Dedifferentiated amniotic fluid mesenchymal stem cell (primary cell): Measurements from ENCODE around the gene TRAPPC1.

Experiments used
- DNase-seq: peaks from one replicate; pipeline ENCODE4 v3.0.0-alpha.2; 2016; ENCODE audit errors: extremely low spot score

TRAPPC1 gene

GRCh38 chr17:7903154-7904103, 28.3 kb downstream of the TRAPPC1 start:
- DNase-seq: no peak

- no peak for DNase-seq
Measured at GRCh38 chr17:7897773-7898172, 34.0 kb downstream of the TRAPPC1 start.

- no peak for DNase-seq
Measured at GRCh38 chr17:7897090-7897489, 34.7 kb downstream of the TRAPPC1 start.

- no peak for DNase-seq
Measured at GRCh38 chr17:7894866-7895265, 36.9 kb downstream of the TRAPPC1 start.

GRCh38 chr17:7894226-7894625, 37.5 kb downstream of the TRAPPC1 start:
- DNase-seq: no peak

- DNase-seq: no peak
Measured at GRCh38 chr17:7893187-7893880, 38.4 kb downstream of the TRAPPC1 start.

- peak; percentile 77 for DNase-seq
Measured at GRCh38 chr17:7889166-7889955, 42.4 kb downstream of the TRAPPC1 start.

GRCh38 chr17:7888184-7888920, 43.4 kb downstream of the TRAPPC1 start, which contains the start of gene CHD3:
Gene CHD3 (plus strand): TSS chr17:7888789. CDS start chr17:7889001, 212 bp downstream.
- no peak for DNase-seq

- DNase-seq: peak; percentile 95
Measured at GRCh38 chr17:7887482-7888183, 44.1 kb downstream of the TRAPPC1 start.

GRCh38 chr17:7887038-7887481, 44.7 kb downstream of the TRAPPC1 start:
- no peak for DNase-seq

- DNase-seq: no peak
Measured at GRCh38 chr17:7886227-7887037, 45.3 kb downstream of the TRAPPC1 start.

GRCh38 chr17:7885367-7886226, 46.1 kb downstream of the TRAPPC1 start:
- no peak for DNase-seq

- DNase-seq: no peak
Measured at GRCh38 chr17:7884581-7885366, 47.0 kb downstream of the TRAPPC1 start.

- no peak for DNase-seq
Measured at GRCh38 chr17:7883781-7884386, 47.9 kb downstream of the TRAPPC1 start.

- DNase-seq: no peak
Measured at GRCh38 chr17:7882629-7883028, 49.1 kb downstream of the TRAPPC1 start.

- DNase-seq: no peak
Measured at GRCh38 chr17:7882068-7882467, 49.7 kb downstream of the TRAPPC1 start.

GRCh38 chr17:7881276-7882054, 50.3 kb downstream of the TRAPPC1 start:
- no peak for DNase-seq
